Measurements from ENCODE around the gene RHOBTB3. TPM values are rescaled to one million over a fixed set of nuclear protein-coding genes. Genes with fewer than 3 reads are reported as not detected.

Gene RHOBTB3
- total and polyA plus RNA-seq, 9 donors = 52.8 to 221 (median 180) TPM

DNA sequence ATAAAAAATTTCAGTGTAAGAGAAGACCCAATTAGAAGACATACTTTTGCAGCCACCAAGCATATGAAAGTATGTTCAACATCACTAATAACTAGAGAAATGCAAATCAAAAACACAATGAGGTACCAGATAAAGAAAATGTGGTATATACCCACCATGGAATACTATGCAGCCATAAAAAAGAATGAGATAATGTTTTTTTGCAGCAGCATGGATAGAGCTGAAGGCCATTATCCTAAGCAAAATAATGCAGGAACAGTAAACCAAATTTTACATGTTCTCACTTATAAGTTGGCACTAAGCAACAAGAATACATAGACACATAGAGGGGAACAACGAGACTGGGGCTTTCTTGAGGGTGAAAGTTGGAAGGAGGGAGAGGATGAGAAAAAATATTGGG lies 41.5 kb upstream of the RHOBTB3 start:
- no peak overlapping the region for H3K4me3 ChIP-seq
- no peak for TF ChIP-seq POLR2A (IDR thresholded peaks at IDR 0.05)
- no peak for TF ChIP-seq CTCF (IDR thresholded peaks at IDR 0.05)
- 91 to 100% (median 98%) methylated on average over 1 of the region's 1 CpG for WGBS, 3 donors
- no peaks in the 10 kb centered on the region for H3K4me1 ChIP-seq (ENCODE audit: insufficient read depth)
- H3K36me3 ChIP-seq = no peaks in the 10 kb centered on the region
- intact Hi-C loops (cut with DNase I) = no loop called here
- H3K27me3 ChIP-seq = no peaks in the 10 kb centered on the region
- no peaks in the 10 kb centered on the region for H3K9me3 ChIP-seq
- DNase-seq = no peak
- no peak overlapping the region for H3K27ac ChIP-seq

GRCh38 chr5:95690333-95690732 lies 40.8 kb upstream of the RHOBTB3 start:
- Histone ChIP-seq H3K4me1 (ENCODE audit: insufficient read depth) (no peaks in the 10 kb centered on the region), H3K4me3 (no peak overlapping the region), H3K27me3 (no peaks in the 10 kb centered on the region), H3K9me3 (no peaks in the 10 kb centered on the region), H3K36me3 (no peaks in the 10 kb centered on the region), H3K27ac (no peak overlapping the region)
- TF ChIP-seq CTCF (IDR thresholded peaks at IDR 0.05) (no peak), POLR2A (IDR thresholded peaks at IDR 0.05) (no peak), EP300 (IDR thresholded peaks at IDR 0.05) (no peak)
- DNase-seq = no peak
- intact Hi-C loops (cut with DNase I) = no loop called here

- Histone ChIP-seq H3K4me1 (ENCODE audit: insufficient read depth) (no peaks in the 10 kb centered on the region), H3K27ac (no peak overlapping the region), H3K27me3 (no peaks in the 10 kb centered on the region), H3K9me3 (no peaks in the 10 kb centered on the region), H3K36me3 (no peaks in the 10 kb centered on the region), H3K4me3 (no peak overlapping the region)
- no peak for DNase-seq
- intact Hi-C loops (cut with DNase I) = no loop called here
- TF ChIP-seq CTCF (IDR thresholded peaks at IDR 0.05) (no peak), POLR2A (IDR thresholded peaks at IDR 0.05) (no peak), EP300 (IDR thresholded peaks at IDR 0.05) (no peak)
- 69 to 74% (median 73%) methylated on average over 7 of the region's 7 CpGs for WGBS, 3 donors
Measured at GRCh38 chr5:95697781-95698681, 33.1 kb upstream of the RHOBTB3 start.

DNA sequence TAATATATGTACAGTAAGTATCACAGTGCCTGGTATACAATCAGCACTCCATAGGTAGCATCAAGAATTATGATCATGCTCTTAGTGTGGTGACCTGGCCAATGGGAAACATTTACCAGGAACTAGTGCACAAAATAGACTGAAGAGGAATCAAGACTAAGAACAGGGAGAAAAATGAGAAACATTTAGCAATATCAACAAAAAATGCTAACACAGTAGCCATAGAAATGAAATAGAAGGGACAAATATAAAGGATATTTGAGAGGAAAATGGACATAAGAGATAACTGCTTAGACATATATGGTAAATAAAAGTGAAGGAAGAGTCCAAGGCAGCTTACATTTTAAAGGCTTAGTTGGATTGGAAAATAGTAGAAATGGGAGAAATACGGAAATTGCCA lies 31.8 kb upstream of the RHOBTB3 start:
- Histone ChIP-seq H3K27me3 (no peaks in the 10 kb centered on the region), H3K4me1 (ENCODE audit: insufficient read depth) (no peaks in the 10 kb centered on the region), H3K27ac (no peak overlapping the region), H3K9me3 (no peaks in the 10 kb centered on the region), H3K36me3 (no peaks in the 10 kb centered on the region), H3K4me3 (no peak overlapping the region)
- TF ChIP-seq CTCF (IDR thresholded peaks at IDR 0.05) = no peak
- TF ChIP-seq EP300 (IDR thresholded peaks at IDR 0.05) = no peak
- TF ChIP-seq POLR2A (IDR thresholded peaks at IDR 0.05) = no peak
- WGBS, 3 donors = 96 to 99% (median 98%) methylated on average over 1 of the region's 1 CpG
- intact Hi-C loops (cut with DNase I) = no loop called here
- no peak for DNase-seq
